ENCODE measurements around the gene IPPK. TPM values are rescaled to one million over a fixed set of nuclear protein-coding genes. Genes with fewer than 3 reads are reported as not detected.

The IPPK gene
- total RNA-seq, 1 donor from 2014 or later: 7.3 TPM

- Histone ChIP-seq H3K4me1 (no peaks in the 10 kb centered on the region), H3K27me3 (ENCODE audit: low read depth) (no peaks in the 10 kb centered on the region), H3K4me3 (no peak overlapping the region), H3K36me3 (no peaks in the 10 kb centered on the region), H3K27ac (no peak overlapping the region), H3K9me3 (peaks cover 20% of the 10 kb centered on the region)
- TF ChIP-seq CTCF (IDR thresholded peaks at IDR 0.05): no peak
- ATAC-seq (no peak), DNase-seq (no peak)
- intact Hi-C loops (cut with DNase I): no loop called here
These were observed 17.0 kb upstream of the IPPK start for GRCh38 chr9:92686954-92687353.

- Histone ChIP-seq H3K4me3 (no peak overlapping the region), H3K9me3 (peaks cover 3% of the 10 kb centered on the region), H3K27me3 (ENCODE audit: low read depth) (no peaks in the 10 kb centered on the region), H3K4me1 (no peaks in the 10 kb centered on the region), H3K36me3 (no peaks in the 10 kb centered on the region), H3K27ac (no peak overlapping the region)
- intact Hi-C loops (cut with DNase I): no loop called here
- TF ChIP-seq CTCF (IDR thresholded peaks at IDR 0.05): no peak
- ATAC-seq: no peak
- no peak for DNase-seq
These were observed 15.1 kb upstream of the IPPK start for GRCh38 chr9:92685022-92685421.

GRCh38 chr9:92682269-92682668, 12.3 kb upstream of the IPPK start:
- H3K4me1 ChIP-seq: no peaks in the 10 kb centered on the region
- intact Hi-C loops (cut with DNase I): no loop called here
- no peak for TF ChIP-seq CTCF (IDR thresholded peaks at IDR 0.05)
- H3K27me3 ChIP-seq (ENCODE audit: low read depth): no peaks in the 10 kb centered on the region
- DNase-seq: no peak
- no peaks in the 10 kb centered on the region for H3K9me3 ChIP-seq
- no peak overlapping the region for H3K4me3 ChIP-seq
- no peak for ATAC-seq
- no peak overlapping the region for H3K27ac ChIP-seq
- H3K36me3 ChIP-seq: no peaks in the 10 kb centered on the region

GRCh38 chr9:92680166-92681119, 10.5 kb upstream of the IPPK start:
- no peak overlapping the region for H3K4me3 ChIP-seq
- ATAC-seq (peak in 1 of 2 donors; percentile 21), DNase-seq (no peak)
- H3K4me1 ChIP-seq: no peaks in the 10 kb centered on the region
- no peaks in the 10 kb centered on the region for H3K9me3 ChIP-seq
- intact Hi-C loops (cut with DNase I): no loop called here
- no peak for TF ChIP-seq CTCF (IDR thresholded peaks at IDR 0.05)
- no peaks in the 10 kb centered on the region for H3K27me3 ChIP-seq (ENCODE audit: low read depth)
- H3K27ac ChIP-seq: no peak overlapping the region
- no peaks in the 10 kb centered on the region for H3K36me3 ChIP-seq

- no peaks in the 10 kb centered on the region for H3K36me3 ChIP-seq
- intact Hi-C loops (cut with DNase I): no loop called here
- no peak for DNase-seq
These were observed 9.7 kb upstream of the IPPK start for GRCh38 chr9:92679413-92680165.

More at GRCh38 chr9:92679413-92680165, 9.7 kb upstream of the IPPK start:
- no peak for TF ChIP-seq CTCF (IDR thresholded peaks at IDR 0.05)
- ATAC-seq: no peak
- no peak overlapping the region for H3K4me3 ChIP-seq
- H3K27me3 ChIP-seq (ENCODE audit: low read depth): no peaks in the 10 kb centered on the region
- H3K9me3 ChIP-seq: no peaks in the 10 kb centered on the region
- no peak overlapping the region for H3K27ac ChIP-seq
- no peaks in the 10 kb centered on the region for H3K4me1 ChIP-seq

All from lower lobe of right lung (tissue), 2 donors.